NCI-H128 (cell line): ENCODE data around the gene USP13.
"Not testable (repeated sequence)": the region's sequence is repeated elsewhere in the genome, so short reads cannot be mapped to it uniquely, and the experiment has no call there.

Source experiments
- DNase-seq: peaks from one replicate; lab custom pipeline; 2025; ENCODE audit not compliant: unreplicated experiment; lab: John Stamatoyannopoulos, UW

The USP13 gene

DNA sequence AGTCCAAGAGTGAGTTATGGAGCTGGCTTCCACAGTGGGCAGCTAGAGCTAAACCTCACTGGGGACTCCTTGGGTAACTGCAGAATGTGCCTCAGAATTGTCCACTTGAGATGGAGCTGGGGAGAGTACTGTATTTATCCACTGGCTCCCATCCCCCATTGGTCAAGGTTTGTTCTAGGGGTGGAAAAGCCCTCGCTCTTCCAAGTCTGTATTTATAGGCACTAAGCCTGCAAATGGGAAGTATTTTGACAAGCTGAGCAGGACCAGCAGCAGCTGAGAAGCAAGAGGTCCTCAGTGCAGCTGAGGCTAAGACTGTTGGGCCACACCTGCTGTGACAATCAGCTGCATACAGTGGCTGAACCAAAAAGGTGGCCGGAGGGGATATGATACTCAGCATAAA, 5.8 kb downstream of the USP13 start:
- no peak for DNase-seq

- no peak for DNase-seq
These were observed 8.0 kb downstream of the USP13 start for GRCh38 chr3:179660872-179661271.

GRCh38 chr3:179661777-179662176, 8.9 kb downstream of the USP13 start:
- DNase-seq = no peak

DNA sequence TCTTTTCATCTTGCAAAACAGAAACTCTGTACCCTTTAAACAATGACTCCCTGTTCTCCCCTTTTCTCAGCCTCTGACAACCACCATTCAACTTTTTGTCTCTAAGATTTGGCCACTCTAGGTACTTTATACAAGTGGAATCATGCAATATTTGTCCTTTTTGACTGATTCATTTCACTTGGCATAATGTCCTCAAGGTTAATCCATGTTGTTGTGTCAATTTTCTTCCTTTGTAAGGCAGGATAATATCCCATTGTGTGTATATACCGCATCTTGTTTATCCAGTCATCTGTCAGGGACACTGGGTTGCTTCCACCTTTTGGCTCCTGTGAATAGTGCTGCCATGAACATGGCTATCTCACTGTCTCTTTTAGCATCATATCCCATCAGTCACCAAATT, 10.3 kb downstream of the USP13 start:
- no peak for DNase-seq

DNA sequence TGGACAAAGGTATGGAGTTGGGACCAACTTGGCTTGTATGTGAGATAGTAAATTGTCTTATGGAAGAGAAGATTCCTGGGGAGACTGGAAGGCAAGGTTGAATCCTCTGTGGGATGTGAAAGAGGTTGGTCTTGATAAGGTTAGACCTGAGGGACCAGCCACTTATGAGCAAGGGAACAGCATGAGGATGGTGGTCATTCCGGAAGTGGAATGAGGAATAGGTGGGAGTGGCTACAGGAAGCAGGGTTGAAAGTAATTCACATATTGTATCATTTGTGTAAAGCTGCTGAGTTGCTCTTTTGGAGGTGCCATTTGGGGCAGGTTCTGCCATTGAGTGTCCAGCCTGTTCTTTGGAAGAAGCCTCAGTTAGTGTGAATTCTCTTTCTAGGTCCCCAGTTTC, 13.2 kb downstream of the USP13 start:
- no peak for DNase-seq

GRCh38 chr3:179666436-179667035, 13.7 kb downstream of the USP13 start:
- DNase-seq = peak; percentile 64

DNA sequence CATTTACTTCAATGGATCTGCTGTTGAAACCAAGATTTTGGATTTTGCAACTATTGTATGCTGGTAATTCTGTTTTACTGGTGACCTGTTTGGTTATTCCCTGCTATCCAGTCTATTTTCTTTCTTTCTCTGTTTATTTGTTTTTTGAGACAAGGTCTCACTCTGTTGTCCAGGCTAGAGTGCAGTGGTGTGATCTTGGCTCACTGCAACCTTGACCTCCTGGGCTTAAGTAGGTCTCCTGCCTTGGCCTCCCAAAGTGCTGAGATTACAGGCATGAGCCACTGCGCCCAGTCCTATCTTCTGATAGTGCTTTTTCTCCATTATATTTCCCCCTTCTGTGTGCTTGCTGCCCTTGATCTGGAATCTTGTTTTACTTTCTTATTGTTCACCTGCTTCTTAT, 15.6 kb downstream of the USP13 start:
- DNase-seq = no peak

- no peak for DNase-seq
These were observed 17.5 kb downstream of the USP13 start for GRCh38 chr3:179670311-179670710.

DNA sequence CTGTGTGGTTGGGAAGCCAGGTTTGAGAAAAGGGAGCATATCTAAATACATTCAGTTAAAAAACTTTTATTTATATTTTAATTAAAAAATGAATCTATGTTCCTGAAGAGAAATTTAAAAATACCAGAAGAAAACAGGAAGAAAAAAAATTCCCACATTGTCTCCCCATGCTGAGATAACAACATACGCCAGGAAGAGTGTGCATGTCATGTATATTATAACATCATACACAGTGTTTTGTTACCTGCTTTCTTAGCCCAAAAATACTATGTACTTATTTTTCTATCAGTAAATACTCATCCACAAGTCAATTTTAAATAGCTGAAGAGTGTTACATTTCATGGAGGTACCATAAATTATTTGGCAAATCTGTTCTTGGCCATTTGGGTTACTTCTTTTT, 18.5 kb downstream of the USP13 start:
- no peak for DNase-seq

- DNase-seq = no peak
These were observed 19.0 kb downstream of the USP13 start for GRCh38 chr3:179671747-179672242.

- no peak for DNase-seq
These were observed 20.1 kb downstream of the USP13 start for GRCh38 chr3:179672918-179673317.

DNA sequence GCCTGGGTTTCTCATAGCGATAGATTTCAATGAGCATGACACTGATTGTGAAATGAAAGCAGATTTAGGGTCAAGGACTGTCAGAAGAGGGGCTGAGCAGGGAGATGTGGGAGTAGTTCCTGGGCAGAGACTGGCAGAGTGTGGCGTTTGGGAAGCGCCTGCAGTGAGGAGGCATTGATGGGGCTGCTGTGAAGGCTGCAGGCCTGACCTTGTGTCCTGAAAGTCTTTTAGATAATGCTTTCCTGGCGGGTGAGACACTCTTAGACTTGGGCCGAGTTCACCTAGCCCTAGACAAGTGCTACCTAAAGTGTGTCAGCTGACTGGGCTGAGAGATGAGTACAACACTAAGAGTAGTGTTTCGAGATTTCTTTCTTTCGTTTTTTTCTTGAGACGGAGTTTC, 20.7 kb downstream of the USP13 start:
- no peak for DNase-seq

GRCh38 chr3:179676081-179676480, 23.2 kb downstream of the USP13 start:
- no peak for DNase-seq

GRCh38 chr3:179677884-179678283, 25.0 kb downstream of the USP13 start:
- no peak for DNase-seq

GRCh38 chr3:179681492-179682263, 28.8 kb downstream of the USP13 start:
- DNase-seq = no peak

DNA sequence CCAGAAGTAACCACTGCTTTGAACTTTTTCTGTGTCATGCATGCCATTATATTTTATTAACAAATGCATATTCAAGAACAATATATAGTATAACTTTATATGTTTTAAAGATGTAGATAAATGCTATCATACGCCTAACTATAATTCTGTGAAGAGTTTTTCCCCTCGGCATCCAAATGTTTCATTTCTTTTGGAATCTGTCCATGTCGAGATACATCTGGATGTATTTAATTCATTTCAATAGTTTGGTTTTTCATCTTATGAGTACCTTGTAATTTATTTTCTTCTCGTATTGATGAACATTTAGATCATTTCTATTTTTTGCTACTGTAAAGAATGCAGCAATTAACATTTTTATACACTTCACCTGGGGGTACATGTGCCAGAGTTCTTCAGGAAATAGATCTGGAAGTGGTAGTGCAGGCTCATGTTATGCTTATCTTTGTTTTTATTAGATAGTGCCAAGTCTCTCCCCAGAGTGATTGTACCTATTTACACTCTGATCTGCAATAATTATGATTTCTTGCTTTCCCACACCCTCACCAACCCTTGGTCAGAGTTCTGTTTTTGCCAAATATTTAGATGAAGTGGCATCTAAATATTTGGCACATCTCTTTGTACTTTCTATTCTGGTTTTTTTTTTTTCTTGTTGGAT, 29.7 kb downstream of the USP13 start:
- DNase-seq = no peak

DNA sequence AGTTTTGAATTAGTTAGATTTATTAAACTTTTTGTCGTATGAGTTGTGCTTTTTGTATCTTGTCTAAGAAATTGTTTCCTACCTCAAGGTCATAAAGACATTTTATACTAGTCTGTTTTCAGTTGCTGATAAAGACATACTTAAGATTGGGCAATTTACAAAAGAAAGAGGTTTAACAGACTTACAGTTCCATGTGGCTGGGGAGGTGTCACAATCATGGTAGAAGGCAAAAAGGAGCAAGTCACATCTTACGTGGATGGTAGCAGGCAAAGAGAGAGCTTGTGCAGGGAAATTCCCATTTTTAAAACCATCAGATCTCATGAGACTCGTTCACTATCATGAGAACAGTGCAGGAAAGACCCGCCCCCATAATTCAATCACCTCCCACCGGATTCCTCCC, 30.4 kb downstream of the USP13 start:
- DNase-seq = not testable (repeated sequence)

DNA sequence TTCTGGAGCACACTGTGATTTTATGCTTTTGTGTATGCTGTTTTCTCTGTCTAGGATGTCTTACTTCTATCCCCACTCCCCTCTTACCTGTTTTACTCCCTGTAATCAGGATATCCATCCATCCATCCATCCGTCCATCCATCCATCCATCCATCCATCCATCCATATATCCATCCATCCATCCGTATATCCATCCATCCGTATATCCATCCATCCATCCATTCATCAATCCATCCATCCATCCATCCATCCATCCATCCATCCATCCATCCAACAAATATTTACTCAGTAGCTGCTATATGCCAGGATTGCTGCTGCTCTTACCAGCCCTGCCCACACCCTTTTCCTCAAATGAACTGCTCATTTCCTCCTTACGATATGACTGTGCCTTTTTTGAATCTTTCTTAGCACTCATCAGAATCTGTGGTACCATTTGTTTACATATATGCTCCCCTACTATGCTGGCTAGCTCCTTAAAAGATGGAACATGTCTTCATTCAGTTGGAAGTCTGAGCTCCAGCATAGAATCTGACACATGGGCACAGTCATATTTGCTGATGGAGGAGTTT, 35.2 kb downstream of the USP13 start:
- no peak for DNase-seq

DNA sequence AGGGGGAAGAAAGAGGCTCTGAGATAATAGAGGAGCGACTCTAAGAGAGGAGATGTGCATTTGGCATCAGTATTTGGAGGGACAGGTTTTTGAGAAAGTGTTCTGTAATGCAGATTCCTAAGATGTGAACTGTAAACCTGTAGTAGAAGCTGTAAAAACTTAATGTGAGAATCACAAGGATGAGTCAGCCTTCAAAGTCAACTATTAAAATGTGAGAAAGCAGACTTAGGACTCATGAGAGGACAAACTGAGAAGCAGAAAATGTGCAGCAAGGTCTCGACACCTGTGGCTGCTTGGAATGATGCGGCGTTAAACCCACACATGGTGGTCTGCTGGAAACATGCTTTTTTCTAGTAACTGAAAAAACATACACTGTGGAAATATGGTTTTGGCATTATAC, 36.0 kb downstream of the USP13 start:
- no peak for DNase-seq

DNA sequence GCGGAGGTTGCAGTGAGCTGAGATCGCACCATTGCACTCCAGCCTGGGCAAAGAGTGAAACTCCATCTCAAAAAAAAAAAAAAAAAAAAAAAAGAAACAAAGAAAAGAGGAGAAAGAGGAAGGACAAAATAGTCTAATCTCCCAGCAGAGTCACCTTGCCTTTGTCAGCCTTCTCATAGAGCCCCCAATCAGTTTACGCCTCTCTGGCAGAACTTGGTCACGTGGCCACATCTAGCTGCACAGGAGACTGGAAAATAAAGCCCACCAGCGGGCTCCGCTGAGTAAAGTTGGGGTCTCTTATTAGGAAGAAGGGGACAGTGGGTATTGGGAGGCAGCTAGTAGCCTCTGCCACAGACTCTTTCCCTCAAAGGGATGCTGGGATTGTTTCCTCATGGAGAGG, 41.9 kb downstream of the USP13 start:
- no peak for DNase-seq

DNA sequence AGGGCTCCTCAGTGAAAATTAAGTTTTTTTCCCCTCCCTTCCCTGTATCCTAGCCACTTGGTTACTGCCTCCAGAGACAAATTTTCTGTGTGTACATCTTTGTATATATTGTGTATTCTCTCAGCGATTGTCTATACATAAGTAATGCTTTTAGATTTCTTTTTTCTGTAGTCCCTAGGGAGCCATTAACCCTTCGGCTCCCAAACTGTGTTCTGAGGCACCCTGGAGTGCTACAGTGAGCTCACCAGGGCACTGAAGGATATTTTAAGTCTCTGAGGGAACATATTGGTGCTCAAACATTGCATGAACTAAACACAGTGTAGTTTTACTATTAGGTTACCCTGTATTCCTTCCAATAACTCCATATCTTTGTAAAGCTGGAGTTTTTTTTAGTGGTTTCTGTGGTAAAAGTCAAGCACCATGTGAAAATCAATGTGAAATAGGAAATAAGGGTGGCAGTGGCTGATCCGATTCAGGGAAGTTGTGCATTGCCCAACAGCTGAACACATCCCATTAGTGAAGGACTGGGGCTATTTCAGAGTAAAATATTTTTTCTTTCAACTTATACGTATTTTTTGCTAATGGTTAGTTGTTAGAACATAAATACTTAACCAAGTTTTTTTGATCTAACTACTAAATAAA, 43.0 kb downstream of the USP13 start:
- DNase-seq = no peak
